Tibial artery (tissue), 4 donors: Measurements from ENCODE around the gene GADD45A.

ENCODE experiments used
- DNase-seq, 2 donors: peaks; one replicate each; pipeline ENCODE4 v3.0.0-alpha.2; 2019
- H3K27ac ChIP-seq, 2 donors: fragments of 200-600 bp; sonication (generic) in 1 of 2; 1 replicate in 1 of 2; 2 replicates in 1 of 2; pipeline ENCODE4 v1.5.1; 2018 to 2019; ENCODE audit warnings: mild to moderate bottlenecking in 1 of 2
- H3K27me3 ChIP-seq, 2 donors: fragments of 200-600 bp; sonication (generic) in 1 of 2; one replicate each; pipeline versions ENCODE4 v1.5.1 to v1.6.0; 2016 to 2019
- H3K36me3 ChIP-seq, 3 donors: fragments of 200-600 bp; sonication (generic) in 2 of 3; one replicate each; pipeline ENCODE4 v1.5.1; 2016 to 2019; ENCODE audit warnings: mild to moderate bottlenecking in 2 of 3
- H3K4me1 ChIP-seq, 4 donors: fragments of 200-600 bp; sonication (generic) in 2 of 4; 1 replicate in 3 of 4; 2 replicates in 1 of 4; pipeline ENCODE4 v1.5.1; 2016 to 2019
- H3K4me3 ChIP-seq, 2 donors: fragments of 200-600 bp; sonication (generic) in 1 of 2; 1 replicate in 1 of 2; 2 replicates in 1 of 2; pipeline ENCODE4 v1.5.1; 2018 to 2019; ENCODE audit warnings: mild to moderate bottlenecking in 2 of 2
- H3K9me3 ChIP-seq, 3 donors: fragments of 200-600 bp; sonication (generic) in 1 of 3; one replicate each; pipeline ENCODE4 v1.5.1; 2016 to 2019
- intact Hi-C: fragments of 100-400 bp; cut with DNase I; formaldehyde crosslinking; loops from one replicate; pipeline ENCODE4 v1.15.0; 2023; ENCODE audit warnings: low total_unique reads
- TF ChIP-seq, protein P1 (sequence below), 2 experiments: fragments of 200-600 bp in 1 of 2; fragments of 450-650 bp in 1 of 2; IDR thresholded peaks; one replicate each; pipeline ENCODE4 v1.5.1; 2017 to 2019; ENCODE audit warnings: antibody characterized with exemption in 2 of 2, mild to moderate bottlenecking in 1 of 2, moderate library complexity in 1 of 2

Gene GADD45A

DNA sequence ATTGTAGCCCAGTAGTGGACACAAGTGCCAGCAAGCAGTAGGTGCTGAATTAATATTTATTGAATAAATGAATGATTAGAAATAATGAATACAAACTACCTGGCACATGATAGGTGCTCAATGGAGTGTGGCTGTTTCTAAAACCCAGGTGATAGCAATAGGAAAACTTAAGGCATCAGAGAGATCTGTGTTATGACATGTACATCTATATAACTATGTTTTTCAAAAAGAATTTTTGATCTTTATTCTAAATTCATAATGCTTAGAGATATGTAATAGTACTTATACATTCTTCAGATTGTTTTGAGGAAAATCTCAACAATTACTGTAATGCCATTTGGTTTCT is 5.0 kb downstream of the GADD45A start:
- H3K4me1 ChIP-seq = peaks cover 0 to 30% (median 16%) of the 10 kb centered on the region in 4 donors
- H3K4me3 ChIP-seq = no peak overlapping the region
- no peaks in the 10 kb centered on the region for H3K27me3 ChIP-seq
- intact Hi-C loops = no loop called here
- DNase-seq = no peak
- no peak overlapping the region for H3K27ac ChIP-seq
- peaks cover 21 to 27% (median 24%) of the 10 kb centered on the region in 3 donors for H3K36me3 ChIP-seq
- no peaks in the 10 kb centered on the region for H3K9me3 ChIP-seq
- TF ChIP-seq, protein P1, sequence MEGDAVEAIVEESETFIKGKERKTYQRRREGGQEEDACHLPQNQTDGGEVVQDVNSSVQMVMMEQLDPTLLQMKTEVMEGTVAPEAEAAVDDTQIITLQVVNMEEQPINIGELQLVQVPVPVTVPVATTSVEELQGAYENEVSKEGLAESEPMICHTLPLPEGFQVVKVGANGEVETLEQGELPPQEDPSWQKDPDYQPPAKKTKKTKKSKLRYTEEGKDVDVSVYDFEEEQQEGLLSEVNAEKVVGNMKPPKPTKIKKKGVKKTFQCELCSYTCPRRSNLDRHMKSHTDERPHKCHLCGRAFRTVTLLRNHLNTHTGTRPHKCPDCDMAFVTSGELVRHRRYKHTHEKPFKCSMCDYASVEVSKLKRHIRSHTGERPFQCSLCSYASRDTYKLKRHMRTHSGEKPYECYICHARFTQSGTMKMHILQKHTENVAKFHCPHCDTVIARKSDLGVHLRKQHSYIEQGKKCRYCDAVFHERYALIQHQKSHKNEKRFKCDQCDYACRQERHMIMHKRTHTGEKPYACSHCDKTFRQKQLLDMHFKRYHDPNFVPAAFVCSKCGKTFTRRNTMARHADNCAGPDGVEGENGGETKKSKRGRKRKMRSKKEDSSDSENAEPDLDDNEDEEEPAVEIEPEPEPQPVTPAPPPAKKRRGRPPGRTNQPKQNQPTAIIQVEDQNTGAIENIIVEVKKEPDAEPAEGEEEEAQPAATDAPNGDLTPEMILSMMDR (IDR thresholded peaks at IDR 0.05) = no peak

DNA sequence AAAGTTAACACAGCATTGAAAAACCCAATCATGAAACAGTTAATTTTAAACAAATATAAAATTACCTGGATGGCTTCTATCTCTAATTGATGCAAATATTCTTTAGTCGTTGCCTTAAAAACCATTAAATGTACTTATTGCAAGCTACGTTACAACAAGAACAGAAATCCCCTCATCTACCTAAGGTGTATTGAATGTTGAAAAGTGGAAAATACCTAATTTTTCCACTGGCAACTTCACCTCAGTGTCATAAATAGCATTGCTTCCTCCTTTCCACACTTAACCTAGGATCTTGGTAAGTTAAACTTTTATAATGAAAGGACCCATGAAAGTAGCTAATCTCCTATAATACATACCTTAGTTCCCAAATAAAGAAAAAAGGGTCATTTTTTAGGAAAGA is 5.4 kb downstream of the GADD45A start:
- Histone ChIP-seq H3K4me1 (peaks cover 0 to 30% (median 16%) of the 10 kb centered on the region in 4 donors), H3K27ac (no peak overlapping the region), H3K4me3 (no peak overlapping the region), H3K27me3 (no peaks in the 10 kb centered on the region), H3K36me3 (peaks cover 21 to 27% (median 24%) of the 10 kb centered on the region in 3 donors), H3K9me3 (no peaks in the 10 kb centered on the region)
- TF ChIP-seq, protein P1 (IDR thresholded peaks at IDR 0.05) = no peak
- DNase-seq = no peak
- intact Hi-C loops = no loop called here

DNA sequence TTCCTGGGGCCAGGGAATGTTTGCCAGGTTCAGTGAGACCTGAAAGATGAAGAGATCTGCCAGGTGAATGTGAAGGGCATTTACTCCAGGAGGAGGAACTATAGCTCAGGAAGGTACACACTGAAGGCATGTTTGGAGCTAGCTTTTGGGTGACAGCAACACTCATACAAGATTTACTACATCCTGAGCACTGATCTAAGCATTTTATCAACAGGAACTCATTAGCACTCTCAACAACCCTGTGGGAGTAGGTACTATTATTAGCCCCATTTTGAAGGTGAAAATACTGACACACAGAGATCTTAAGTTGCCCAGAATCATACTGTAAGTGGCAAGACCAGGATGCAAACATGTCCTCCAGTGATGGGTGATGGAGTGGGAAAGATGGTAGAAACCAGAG is 6.7 kb downstream of the GADD45A start:
- Histone ChIP-seq H3K9me3 (no peaks in the 10 kb centered on the region), H3K27me3 (no peaks in the 10 kb centered on the region), H3K4me1 (peaks cover 0 to 30% (median 16%) of the 10 kb centered on the region in 4 donors), H3K27ac (no peak overlapping the region), H3K4me3 (no peak overlapping the region), H3K36me3 (peaks cover 14 to 27% (median 24%) of the 10 kb centered on the region in 3 donors)
- TF ChIP-seq, protein P1 (IDR thresholded peaks at IDR 0.05) = no peak
- intact Hi-C loops = no loop called here
- DNase-seq = no peak

DNA sequence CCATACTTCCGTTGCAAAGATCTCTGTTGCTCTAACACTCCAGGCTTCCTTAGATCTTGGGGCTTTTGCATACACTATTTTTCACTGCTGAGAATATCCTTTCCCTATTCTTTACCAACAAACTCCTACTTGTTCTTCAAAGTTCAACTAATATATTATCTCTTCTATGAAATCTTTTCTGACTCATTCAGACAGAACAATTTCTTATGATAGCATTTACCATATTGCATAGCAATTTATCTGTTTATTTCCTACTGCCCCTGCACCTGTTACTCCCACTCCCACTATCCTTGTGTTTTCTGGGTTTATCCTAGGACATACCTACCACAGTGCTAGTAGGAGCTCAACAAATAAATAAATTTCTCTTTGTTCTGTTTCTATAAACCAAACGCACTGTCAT is 11.0 kb downstream of the GADD45A start:
- intact Hi-C loops = no loop called here
- no peaks in the 10 kb centered on the region for H3K27me3 ChIP-seq
- TF ChIP-seq, protein P1 (IDR thresholded peaks at IDR 0.05) = no peak

DNA sequence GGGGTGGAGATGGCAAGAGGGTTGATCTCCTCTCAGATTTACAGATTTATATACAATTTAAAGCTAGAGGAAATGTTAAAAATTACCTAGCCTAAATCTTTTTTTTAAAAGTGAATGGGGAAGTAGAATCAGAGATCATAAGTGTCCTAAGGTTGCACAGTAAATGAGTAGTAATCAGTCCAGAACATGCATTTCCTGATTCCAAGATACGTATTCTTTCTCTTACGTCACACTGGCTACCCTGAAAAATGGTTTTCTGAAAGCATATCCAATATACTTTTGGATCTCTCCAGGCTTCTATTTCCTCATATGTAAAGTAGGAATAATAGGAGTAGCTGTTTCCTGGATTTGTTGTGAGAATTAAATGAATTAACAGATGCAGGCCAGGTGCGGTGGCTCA is 11.7 kb downstream of the GADD45A start:
- DNase-seq = no peak
- no peak overlapping the region for H3K4me3 ChIP-seq
- intact Hi-C loops = no loop called here
- H3K9me3 ChIP-seq = no peaks in the 10 kb centered on the region
- peaks cover 0 to 9% (median 0%) of the 10 kb centered on the region in 3 donors for H3K36me3 ChIP-seq
- no peaks in the 10 kb centered on the region for H3K27me3 ChIP-seq
- no peak overlapping the region for H3K27ac ChIP-seq
- H3K4me1 ChIP-seq = no peaks in the 10 kb centered on the region
- TF ChIP-seq, protein P1 (IDR thresholded peaks at IDR 0.05) = no peak

More for the DNA sequence above, 11.0 kb downstream of the GADD45A start:
- H3K9me3 ChIP-seq = no peaks in the 10 kb centered on the region
- no peaks in the 10 kb centered on the region for H3K4me1 ChIP-seq
- no peak overlapping the region for H3K4me3 ChIP-seq
- H3K36me3 ChIP-seq = peaks cover 0 to 4% (median 0%) of the 10 kb centered on the region in 3 donors
- no peak overlapping the region for H3K27ac ChIP-seq
- DNase-seq = no peak

DNA sequence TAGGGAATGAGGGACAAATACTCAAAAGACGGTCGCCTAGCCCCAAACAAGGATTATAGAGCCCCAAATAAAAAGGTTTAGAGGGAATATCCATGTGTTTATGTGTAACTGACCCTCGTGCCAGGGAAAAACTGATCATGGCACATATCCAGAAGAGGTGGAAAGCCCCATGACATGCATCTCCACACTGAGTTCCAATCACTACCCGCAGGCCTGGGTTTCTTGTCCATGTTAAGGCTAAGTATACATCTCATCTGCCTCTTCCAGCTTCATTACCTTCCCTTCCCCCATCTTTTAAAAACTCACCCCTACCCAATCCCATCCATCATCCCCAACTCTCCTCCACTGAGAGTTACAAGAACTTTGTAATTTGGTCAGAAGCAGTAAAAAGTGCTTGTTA is 15.2 kb downstream of the GADD45A start:
- Histone ChIP-seq H3K27ac (peak overlapping the region in 1 of 2 donors; percentile 17), H3K4me3 (no peak overlapping the region), H3K9me3 (no peaks in the 10 kb centered on the region), H3K4me1 (no peaks in the 10 kb centered on the region), H3K27me3 (no peaks in the 10 kb centered on the region), H3K36me3 (peaks cover 3 to 22% (median 12%) of the 10 kb centered on the region in 3 donors)
- TF ChIP-seq, protein P1 (IDR thresholded peaks at IDR 0.05) = no peak
- DNase-seq = no peak
- intact Hi-C loops = no loop called here
